ENCODE measurements around the gene PROK1. TPM values are rescaled to one million over a fixed set of nuclear protein-coding genes. Genes with fewer than 3 reads are reported as not detected.

Gene PROK1
- total RNA-seq, 4 donors from 2014 or later = 0.72 to 4.2 TPM; not detected in 2

DNA sequence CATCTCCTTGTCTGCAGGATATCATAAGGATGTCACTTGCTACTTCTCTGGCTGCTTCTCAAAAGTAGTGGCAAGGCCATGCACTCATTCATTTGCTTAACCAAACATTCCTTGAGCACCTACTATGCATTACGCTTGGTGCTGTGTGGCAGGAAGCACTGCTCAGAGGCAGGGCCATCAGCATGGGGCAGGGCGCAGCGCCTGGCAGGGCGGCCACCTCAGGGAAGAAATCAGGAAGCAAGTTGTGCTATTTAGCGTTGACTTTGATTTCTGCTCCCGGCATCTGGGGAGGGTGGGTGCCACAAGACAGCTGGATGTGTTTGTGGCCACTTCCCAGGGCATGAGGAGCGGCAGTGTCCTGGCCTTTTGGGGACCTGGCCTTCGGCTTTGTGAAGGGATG lies 27.9 kb downstream of the PROK1 start:
- no peaks in the 10 kb centered on the region for H3K36me3 ChIP-seq
- H3K27me3 ChIP-seq = peaks cover 19% of the 10 kb centered on the region
- no peak overlapping the region for H3K4me3 ChIP-seq
- TF ChIP-seq EP300 (IDR thresholded peaks at IDR 0.05) = no peak
- no peak for TF ChIP-seq POLR2AphosphoS5 (IDR thresholded peaks at IDR 0.05)
- TF ChIP-seq, protein P1, sequence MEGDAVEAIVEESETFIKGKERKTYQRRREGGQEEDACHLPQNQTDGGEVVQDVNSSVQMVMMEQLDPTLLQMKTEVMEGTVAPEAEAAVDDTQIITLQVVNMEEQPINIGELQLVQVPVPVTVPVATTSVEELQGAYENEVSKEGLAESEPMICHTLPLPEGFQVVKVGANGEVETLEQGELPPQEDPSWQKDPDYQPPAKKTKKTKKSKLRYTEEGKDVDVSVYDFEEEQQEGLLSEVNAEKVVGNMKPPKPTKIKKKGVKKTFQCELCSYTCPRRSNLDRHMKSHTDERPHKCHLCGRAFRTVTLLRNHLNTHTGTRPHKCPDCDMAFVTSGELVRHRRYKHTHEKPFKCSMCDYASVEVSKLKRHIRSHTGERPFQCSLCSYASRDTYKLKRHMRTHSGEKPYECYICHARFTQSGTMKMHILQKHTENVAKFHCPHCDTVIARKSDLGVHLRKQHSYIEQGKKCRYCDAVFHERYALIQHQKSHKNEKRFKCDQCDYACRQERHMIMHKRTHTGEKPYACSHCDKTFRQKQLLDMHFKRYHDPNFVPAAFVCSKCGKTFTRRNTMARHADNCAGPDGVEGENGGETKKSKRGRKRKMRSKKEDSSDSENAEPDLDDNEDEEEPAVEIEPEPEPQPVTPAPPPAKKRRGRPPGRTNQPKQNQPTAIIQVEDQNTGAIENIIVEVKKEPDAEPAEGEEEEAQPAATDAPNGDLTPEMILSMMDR (IDR thresholded peaks at IDR 0.05) = no peak
- no peak for TF ChIP-seq POLR2A (IDR thresholded peaks at IDR 0.05)
- WGBS = 93% methylated on average over 6 of the region's 8 CpGs
- DNase-seq (ENCODE audit: low spot score in 2 of 2) = no peak
- no peak overlapping the region for H3K27ac ChIP-seq
- H3K4me1 ChIP-seq = peaks cover 15% of the 10 kb centered on the region
- no peaks in the 10 kb centered on the region for H3K9me3 ChIP-seq

DNA sequence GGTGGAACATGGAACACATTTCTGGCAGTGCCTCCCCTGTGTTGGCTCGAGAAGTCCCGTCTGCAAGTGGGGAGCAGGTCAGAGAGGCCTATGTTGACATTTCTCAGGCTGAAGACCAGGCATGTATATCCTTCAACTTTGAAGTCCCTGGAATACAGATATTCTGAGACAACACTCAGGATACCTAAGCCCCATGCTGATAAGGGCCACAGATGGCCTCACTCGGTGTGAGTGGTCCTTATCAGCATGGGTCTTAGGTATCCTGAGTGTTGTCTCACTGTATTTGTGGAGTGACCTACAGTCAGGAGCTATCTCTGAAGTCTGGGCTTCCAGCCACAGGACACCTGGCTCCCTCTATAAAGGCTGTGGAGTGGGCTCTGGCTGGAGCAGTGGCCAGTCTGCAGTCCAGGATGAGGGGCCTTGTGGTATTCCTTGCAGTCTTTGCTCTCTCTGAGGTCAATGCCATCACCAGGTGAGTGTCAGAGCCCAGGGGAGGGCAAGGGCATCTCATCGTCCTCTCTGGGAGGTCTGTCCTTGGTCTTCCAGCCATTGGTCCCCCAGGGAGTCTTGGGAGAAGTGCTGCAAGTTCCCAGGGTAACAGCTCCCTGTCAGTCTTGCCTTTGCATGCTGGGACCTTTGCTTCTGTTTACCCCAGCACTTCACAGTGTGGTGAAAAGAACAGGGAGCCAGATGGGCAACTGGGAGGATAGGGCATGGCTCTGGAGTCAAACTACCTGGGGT lies 29.6 kb downstream of the PROK1 start:
- TF ChIP-seq, protein P1 (IDR thresholded peaks at IDR 0.05) = no peak
- TF ChIP-seq EP300 (IDR thresholded peaks at IDR 0.05) (no peak), POLR2A (IDR thresholded peaks at IDR 0.05) (no peak), POLR2AphosphoS5 (IDR thresholded peaks at IDR 0.05) (no peak)
- no peak for DNase-seq (ENCODE audit: low spot score in 2 of 2)
- no peak overlapping the region for H3K27ac ChIP-seq
- peaks cover 29% of the 10 kb centered on the region for H3K27me3 ChIP-seq
- H3K4me1 ChIP-seq = peaks cover 15% of the 10 kb centered on the region
- 66% methylated on average over 4 of the region's 4 CpGs for WGBS
- no peak overlapping the region for H3K4me3 ChIP-seq
- H3K9me3 ChIP-seq = no peaks in the 10 kb centered on the region
- no peaks in the 10 kb centered on the region for H3K36me3 ChIP-seq

DNA sequence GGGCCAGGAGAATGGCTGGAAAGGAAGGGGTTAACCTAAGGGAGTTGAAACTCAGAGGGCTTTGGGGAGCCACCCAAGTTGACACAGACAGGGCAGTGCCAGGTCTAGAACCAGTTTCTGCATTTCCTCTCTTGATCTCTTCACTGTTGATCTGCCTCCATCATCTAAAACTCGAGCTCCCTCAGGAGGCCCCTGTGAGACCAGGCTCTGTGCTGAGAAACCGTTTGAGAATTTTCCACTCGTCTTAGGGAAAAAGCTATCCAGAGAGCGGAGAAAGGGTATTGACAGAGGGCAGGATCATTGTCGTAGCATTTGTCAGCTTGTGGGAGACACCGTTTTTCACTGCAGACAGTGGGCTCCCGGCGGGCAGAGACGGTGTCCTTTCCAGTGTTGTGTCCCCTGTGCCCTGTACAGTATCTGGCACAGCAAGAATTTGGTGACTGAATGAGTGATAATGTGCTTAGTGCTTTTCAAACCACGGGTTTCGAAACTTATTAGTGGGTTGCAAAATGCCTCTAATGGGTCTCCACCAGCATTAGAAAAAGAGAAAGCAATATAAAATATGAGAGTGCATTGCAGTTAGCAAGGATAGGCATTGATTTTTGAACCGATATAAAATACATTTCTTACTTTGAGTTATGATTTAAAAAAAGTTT lies 31.1 kb downstream of the PROK1 start:
- H3K27me3 ChIP-seq = peaks cover 31% of the 10 kb centered on the region
- no peak for TF ChIP-seq POLR2AphosphoS5 (IDR thresholded peaks at IDR 0.05)
- TF ChIP-seq, protein P1 (IDR thresholded peaks at IDR 0.05) = no peak
- no peak for TF ChIP-seq POLR2A (IDR thresholded peaks at IDR 0.05)
- no peak for TF ChIP-seq EP300 (IDR thresholded peaks at IDR 0.05)
- peaks cover 3% of the 10 kb centered on the region for H3K4me1 ChIP-seq
- no peaks in the 10 kb centered on the region for H3K36me3 ChIP-seq
- H3K9me3 ChIP-seq = no peaks in the 10 kb centered on the region
- no peak for DNase-seq (ENCODE audit: low spot score in 2 of 2)
- H3K4me3 ChIP-seq = no peak overlapping the region
- 59% methylated on average over 12 of the region's 12 CpGs for WGBS
- H3K27ac ChIP-seq = no peak overlapping the region

DNA sequence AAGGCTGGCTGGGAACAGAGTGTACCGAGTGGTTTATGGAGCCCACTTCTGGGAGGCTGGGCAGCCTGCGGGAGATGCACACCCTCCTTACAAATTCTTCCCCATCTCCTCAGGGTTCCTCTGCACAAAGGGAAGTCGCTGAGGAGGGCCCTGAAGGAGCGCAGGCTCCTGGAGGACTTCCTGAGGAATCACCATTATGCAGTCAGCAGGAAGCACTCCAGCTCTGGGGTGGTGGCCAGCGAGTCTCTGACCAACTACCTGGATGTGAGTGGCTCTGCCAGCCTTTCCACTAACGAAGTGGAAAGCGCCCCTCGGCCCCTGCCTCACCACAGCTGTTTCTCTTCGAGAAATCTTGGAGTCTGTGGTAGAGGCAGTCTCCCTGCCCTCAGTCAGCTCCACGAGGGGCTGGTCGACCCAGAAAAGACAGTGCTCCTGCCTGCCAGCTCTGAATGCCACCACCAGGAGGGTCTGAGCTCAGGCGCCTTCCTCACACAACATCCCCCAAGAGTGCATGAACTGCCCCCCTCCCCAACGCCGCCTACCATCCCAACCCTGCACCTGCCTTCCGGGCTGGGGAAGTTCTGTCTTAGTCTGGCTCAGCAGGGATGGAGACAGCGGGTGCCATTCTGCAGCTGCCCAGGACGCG lies 31.8 kb downstream of the PROK1 start:
- no peak overlapping the region for H3K4me3 ChIP-seq
- H3K27ac ChIP-seq = no peak overlapping the region
- no peaks in the 10 kb centered on the region for H3K9me3 ChIP-seq
- 52% methylated on average over 18 of the region's 18 CpGs for WGBS
- H3K27me3 ChIP-seq = peaks cover 31% of the 10 kb centered on the region
- TF ChIP-seq POLR2A (IDR thresholded peaks at IDR 0.05) (no peak), EP300 (IDR thresholded peaks at IDR 0.05) (no peak), POLR2AphosphoS5 (IDR thresholded peaks at IDR 0.05) (no peak)
- TF ChIP-seq, protein P1 (IDR thresholded peaks at IDR 0.05) = no peak
- H3K4me1 ChIP-seq = peaks cover 2% of the 10 kb centered on the region
- no peaks in the 10 kb centered on the region for H3K36me3 ChIP-seq
- no peak for DNase-seq (ENCODE audit: low spot score in 2 of 2)

DNA sequence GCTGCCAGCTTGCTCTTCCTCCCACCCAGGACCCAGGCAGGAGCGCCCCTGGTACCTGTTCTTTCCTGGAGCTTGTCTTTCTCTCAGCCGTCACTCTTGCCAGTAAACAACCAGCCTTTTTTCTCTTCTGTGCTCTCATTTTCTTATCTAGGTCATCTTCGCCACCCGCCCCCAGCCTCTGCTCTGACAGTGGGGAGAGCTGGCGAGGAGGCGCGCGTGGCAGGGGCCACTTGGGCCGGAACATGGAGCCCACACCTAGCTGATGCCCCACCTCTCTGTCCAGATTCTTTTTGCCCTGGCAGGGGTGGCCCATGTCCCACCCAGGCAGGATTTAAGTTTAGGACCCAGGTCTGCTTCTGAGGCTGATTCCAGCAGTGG lies 32.3 kb downstream of the PROK1 start:
- no peaks in the 10 kb centered on the region for H3K36me3 ChIP-seq
- no peak for DNase-seq (ENCODE audit: low spot score in 2 of 2)
- H3K9me3 ChIP-seq = no peaks in the 10 kb centered on the region
- H3K27me3 ChIP-seq = peaks cover 31% of the 10 kb centered on the region
- 60% methylated on average over 9 of the region's 9 CpGs for WGBS
- no peak overlapping the region for H3K27ac ChIP-seq
- H3K4me3 ChIP-seq = no peak overlapping the region
- TF ChIP-seq EP300 (IDR thresholded peaks at IDR 0.05) (no peak), POLR2AphosphoS5 (IDR thresholded peaks at IDR 0.05) (no peak), POLR2A (IDR thresholded peaks at IDR 0.05) (no peak)
- TF ChIP-seq, protein P1 (IDR thresholded peaks at IDR 0.05) = no peak
- peaks cover 2% of the 10 kb centered on the region for H3K4me1 ChIP-seq

All from suprapubic skin (tissue), 4 donors.